GF-D8 (cell line): ENCODE results near the gene GMPPA.

Experiments used
- DNase-seq: peaks from one replicate; lab custom pipeline; 2025; lab: John Stamatoyannopoulos, UW

GMPPA gene

DNA sequence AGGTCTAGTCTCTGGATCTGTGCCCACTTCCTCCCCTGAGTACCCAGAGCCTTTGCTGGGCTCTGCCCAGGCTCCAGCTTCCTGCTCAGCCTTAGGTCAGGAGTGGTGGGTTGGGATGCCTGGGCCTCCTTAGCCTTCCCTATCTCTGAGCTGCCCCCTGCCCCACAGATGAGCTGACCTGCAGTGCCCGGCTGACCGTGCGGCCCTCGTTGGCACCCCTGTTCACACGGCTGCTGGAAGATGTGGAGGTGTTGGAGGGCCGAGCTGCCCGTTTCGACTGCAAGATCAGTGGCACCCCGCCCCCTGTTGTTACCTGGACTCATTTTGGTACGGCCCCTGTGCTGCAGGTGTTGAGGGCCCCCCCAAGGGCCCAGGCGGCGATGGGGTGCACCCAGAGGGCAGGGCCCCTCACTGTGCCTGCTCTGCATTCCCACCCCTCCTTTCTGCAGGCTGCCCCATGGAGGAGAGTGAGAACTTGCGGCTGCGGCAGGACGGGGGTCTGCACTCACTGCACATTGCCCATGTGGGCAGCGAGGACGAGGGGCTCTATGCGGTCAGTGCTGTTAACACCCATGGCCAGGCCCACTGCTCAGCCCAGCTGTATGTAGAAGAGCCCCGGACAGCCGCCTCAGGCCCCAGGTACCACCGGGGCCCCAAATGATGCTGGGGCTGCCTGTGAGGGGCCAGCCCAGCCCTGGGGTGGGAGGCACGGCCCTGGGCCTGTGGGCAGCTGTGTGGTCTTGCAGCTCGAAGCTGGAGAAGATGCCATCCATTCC is 30.1 kb upstream of the GMPPA start:
- no peak for DNase-seq

DNA sequence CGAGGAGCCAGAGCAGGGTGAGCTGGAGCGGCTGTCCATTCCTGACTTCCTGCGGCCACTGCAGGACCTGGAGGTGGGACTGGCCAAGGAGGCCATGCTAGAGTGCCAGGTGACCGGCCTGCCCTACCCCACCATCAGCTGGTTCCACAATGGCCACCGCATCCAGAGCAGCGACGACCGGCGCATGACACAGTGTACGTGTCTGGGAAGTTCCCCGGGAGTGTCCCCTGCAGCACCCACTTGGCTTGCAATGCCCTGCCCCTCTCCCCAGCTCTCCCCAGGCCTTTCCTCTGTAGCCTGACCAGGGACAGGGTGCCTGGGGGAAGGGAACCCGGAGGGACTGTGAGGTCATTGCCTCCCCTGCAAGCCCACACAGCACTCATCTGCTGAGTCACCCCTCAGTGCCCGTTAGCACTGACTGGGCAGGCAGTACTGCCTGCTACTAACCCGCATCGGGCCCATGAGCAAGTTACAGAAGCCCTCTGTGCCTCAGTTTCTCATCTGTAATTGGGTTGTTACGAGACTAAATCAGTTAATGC is 29.4 kb upstream of the GMPPA start:
- DNase-seq = no peak

DNA sequence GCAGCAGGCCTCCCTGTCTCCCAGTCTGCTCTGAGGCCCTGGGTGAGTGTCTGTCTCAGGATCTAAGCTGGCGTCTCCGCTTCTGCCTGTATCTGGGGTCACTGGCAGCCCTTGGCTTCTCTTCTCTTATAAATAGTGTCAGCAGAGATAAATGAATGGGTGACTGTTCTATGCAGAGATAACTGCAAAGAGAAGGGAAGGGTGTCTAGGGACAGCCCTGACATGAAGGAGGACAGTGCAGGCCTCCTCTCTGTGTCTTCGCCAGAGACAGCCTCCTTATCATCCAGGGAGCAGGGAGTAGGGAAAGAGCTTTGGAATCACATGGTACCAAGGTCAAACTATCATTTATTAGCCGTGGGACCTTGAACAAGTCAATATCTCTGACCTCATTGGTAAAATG is 28.3 kb upstream of the GMPPA start:
- DNase-seq = no peak

DNA sequence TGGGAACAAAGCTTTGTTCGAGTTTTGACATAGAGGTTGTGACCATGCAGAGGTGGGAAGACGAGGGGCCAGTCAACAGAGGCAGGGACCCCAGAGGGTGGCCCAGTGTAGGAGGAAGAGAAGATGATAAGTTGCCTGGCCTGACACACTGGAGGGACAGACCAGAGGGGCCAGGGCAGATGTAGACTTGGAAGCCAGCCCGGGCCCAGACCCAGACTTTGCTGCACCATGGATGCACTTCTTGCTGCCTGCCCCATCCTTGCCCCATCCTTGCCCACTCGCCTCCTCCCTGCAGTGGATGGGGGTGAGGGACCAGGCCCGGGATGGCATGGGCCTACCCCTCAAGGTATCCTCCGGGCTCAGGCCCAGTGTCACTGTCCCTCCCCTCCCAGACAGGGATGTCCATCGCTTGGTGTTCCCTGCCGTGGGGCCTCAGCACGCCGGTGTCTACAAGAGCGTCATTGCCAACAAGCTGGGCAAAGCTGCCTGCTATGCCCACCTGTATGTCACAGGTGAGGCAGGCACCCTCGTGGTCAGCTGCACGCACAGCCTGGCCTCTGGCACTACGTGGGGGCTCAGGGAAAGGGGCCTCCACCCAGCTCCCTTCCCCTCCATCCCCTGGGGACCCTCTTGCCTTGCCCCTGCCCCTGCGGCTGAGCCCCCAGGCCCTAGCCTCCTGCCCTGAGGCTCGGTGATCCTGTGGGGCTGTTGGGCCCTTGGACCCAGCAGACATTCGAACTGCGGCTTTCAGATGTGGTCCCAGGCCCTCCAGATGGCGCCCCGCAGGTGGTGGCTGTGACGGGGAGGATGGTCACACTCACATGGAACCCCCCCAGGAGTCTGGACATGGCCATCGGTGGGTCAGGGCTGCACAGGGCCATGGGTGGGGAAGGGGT is 27.0 kb upstream of the GMPPA start:
- no peak for DNase-seq

DNA sequence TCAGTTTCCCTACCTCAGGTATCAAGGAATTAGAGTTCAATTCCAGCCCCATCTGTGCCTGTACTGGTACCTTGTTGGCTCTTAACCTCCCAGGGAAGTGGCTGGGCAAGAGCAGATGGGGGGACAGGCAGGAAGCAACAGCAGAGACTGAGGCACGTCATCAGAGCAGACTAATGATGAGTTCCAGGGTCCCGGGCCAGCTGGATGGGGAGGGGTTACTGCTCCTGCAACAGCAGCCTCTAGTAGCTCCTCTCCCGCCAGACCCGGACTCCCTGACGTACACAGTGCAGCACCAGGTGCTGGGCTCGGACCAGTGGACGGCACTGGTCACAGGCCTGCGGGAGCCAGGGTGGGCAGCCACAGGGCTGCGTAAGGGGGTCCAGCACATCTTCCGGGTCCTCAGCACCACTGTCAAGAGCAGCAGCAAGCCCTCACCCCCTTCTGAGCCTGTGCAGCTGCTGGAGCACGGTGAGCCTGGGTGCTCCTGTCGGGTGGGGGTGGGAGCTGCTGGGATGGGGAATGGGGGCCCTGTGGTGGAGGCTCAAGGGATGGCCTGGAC is 26.0 kb upstream of the GMPPA start:
- no peak for DNase-seq

DNA sequence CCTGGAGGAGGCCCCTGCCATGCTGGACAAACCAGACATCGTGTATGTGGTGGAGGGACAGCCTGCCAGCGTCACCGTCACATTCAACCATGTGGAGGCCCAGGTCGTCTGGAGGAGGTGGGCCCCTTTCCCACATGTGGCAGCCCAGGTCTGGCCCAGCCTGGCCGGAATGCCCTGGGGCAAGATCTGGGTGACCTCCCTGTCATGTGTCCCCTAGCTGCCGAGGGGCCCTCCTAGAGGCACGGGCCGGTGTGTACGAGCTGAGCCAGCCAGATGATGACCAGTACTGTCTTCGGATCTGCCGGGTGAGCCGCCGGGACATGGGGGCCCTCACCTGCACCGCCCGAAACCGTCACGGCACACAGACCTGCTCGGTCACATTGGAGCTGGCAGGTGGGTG is 25.2 kb upstream of the GMPPA start:
- no peak for DNase-seq

DNA sequence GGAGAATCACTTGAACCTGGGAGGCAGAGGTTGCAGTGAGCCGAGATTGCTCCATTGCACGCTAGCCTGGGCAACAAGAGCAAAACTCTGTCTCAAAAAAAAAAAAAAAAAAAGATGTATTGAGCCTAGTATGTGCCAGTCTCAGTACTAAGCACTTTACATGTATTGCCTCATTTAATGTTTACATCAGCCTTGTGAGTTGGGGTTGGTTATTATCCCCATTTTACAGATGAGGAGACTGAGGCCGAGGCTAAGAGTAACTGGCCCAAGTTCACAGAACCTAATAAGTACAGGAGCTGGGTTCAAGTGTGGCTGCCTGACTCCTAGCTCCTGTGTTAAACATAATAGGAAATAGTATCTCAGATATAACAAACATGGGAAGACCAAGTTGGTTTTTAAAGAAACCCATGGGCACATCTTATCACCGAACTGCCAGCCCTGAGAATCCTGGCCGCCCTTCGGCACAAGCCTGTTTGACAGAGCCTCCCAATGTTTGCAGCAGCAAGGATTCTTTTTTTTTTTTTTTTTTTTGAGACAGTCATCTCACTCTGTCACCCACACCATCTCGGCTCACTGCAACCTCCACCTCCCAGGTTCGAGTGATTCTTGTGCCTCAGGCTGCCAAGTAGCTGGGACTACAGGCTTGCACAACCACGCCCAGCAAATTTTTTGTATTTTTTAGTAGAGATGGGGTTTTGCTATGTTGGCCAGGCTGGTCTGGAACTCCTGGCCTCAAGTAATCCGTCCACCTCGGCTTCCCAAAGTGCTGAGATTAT is 24.2 kb upstream of the GMPPA start:
- DNase-seq = no peak

DNA sequence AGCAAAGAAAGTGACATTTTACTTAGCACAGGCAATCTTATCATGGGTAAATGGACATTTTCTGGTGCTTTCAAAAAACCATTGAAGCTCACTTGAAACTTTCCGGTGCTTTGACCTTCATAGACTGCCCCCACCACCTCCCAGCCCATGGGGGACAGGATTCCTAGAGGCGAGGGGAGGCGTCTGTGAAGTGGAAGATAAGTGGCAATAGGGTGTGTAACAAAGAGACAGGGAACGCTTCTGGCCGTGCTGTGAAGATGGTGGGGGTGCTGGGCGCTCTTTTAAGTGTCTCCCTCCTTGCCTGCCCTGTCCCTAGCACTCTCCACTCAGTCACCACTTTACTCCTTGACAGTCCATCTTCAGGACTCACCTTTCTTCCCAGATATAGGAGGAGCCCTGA is 23.4 kb upstream of the GMPPA start:
- no peak for DNase-seq

DNA sequence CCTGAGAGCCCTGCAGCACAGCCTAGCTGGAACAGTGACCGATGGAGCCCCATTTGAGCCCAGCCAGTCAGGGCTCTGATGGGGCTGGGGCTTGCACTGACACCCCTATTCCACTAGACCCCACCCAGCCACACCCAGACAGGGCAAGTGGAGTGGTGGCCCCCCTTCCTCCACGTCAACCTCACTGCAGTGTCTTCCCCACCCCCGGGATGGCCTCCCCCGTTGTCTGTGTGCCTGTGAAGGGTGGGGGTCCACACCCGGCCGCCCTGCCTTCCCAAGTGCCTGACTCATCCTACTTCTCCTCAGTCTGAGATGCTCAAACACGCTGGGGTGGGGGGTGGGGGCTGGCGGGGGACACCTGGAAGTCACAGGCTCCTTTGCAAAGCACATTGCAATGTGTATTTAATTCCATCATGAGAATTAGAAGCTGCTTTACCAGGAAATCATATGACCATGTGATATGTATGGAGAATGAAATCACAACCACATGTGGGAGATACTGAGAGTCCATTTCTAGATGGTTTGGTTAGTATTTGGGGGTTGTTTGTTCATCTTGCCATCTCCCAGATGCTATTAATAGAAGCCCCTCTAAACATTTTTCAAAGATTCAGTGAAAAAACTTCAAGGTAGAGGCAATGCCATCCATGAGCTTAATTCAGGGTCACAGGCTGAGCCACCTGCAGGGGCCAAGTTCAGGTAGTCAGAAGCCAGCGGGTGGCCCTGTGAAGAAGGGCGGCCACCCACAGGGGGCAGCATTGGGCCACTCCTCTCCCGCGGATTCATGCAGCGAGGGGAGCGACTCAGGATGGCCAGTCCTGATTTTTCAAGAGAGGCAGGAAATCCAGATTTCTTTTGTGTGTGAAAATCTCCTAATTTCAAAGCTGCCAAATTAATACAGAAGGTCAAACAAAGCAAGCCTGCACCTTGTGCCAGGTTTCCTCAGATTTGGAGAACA is 22.7 kb upstream of the GMPPA start:
- no peak for DNase-seq

DNA sequence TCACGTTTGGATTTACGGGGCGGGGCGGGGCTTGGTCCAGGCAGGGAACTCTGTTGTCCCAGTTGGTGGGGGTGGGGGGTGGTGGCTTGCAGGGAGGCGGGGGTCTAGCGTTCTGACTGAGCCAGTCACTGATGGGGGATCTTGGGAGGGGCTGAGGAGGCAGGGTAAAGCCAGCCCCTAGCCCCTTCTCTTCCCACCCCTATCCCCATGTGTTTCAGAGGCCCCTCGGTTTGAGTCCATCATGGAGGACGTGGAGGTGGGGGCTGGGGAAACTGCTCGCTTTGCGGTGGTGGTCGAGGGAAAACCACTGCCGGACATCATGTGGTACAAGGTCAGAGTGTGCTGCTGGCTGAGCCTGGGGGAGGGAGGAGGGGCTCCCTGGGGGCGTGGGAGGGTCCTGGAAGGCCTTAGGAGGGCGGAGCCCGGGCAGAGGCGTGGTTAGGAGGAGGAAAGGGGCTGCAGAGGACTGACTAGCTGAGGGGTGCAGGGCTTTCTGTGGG is 22.0 kb upstream of the GMPPA start:
- no peak for DNase-seq

DNA sequence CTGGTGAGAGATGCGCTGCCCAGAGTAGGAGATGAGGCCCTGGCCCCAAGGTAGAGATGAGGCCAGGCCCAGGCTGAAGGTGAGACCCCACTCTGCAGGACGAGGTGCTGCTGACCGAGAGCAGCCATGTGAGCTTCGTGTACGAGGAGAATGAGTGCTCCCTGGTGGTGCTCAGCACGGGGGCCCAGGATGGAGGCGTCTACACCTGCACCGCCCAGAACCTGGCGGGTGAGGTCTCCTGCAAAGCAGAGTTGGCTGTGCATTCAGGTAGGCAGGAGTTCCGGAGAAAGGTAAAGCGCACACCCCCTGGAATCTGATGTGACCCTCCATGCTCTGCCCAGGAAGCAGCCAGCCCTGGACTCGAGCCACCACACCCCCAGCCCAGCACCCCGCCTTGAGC is 21.5 kb upstream of the GMPPA start:
- no peak for DNase-seq

DNA sequence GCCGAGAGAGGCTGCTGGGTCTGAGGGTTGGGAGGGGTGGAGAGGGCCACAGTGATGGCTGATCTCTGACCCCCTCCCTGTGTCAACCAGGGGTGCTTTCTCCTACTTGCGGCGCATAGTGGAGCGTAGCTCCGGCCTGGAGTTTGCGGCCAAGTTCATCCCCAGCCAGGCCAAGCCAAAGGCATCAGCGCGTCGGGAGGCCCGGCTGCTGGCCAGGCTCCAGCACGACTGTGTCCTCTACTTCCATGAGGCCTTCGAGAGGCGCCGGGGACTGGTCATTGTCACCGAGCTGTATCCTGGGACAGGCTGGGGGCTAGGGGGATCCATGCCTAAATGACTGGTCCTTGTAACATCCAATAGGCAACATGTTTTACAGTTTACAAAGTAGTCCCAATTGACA is 20.9 kb upstream of the GMPPA start:
- DNase-seq = no peak

DNA sequence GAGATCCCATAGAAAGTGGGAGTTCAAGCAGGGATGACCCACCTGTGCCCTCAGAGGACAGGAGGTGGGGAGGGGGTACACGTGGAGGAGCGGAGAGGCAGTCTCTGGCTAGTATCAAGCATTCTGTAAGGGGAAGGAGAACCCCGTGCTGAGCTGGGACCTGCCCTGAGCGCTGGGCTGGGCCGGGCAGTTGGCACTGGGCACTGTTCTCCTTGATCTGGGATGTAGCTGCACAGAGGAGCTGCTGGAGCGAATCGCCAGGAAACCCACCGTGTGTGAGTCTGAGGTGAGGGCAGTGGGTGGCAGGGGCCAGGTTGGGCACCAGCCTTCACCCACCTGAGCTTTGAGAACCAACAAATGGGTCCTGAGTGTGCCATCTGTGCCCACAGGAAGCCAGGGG is 19.8 kb upstream of the GMPPA start:
- DNase-seq = no peak

DNA sequence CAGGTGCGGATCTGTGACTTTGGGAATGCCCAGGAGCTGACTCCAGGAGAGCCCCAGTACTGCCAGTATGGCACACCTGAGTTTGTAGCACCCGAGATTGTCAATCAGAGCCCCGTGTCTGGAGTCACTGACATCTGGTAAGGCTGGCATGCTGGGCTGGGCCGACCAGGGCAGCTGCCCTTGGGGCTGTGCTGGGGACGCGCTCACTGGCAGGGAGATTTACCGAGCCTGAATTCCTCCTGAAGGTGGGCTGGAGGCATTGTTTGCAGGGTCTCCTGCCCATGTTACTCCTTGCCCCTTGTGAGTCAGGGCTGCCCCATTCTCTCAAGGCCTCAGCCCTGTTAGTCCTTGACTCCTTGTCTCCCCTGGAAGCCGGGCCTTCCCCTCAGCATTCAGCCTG is 18.7 kb upstream of the GMPPA start:
- DNase-seq = no peak

DNA sequence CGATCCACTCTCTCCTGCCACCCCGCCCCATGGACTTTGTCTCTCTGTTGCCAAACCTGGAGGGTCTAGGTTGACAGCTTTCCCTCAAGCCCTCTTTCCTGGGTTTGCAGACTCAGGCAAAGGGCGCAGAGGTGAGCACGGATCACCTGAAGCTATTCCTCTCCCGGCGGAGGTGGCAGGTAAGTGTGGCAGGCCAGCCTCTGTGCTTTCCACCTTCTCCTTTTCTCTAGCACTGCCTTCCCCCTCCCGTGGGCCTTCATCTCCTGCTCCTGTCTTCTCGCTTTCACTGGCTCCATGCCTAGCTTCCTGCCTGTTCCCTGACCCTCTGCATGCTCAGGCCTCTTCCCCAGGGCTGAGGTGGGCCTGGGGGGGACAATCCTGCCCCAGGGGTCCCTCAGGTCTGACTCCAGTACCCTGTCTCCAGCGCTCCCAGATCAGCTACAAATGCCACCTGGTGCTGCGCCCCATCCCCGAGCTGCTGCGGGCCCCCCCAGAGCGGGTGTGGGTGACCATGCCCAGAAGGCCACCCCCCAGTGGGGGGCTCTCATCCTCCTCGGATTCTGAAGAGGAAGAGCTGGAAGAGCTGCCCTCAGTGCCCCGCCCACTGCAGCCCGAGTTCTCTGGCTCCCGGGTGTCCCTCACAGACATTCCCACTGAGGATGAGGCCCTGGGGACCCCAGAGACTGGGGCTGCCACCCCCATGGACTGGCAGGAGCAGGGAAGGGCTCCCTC is 15.9 kb upstream of the GMPPA start:
- no peak for DNase-seq

DNA sequence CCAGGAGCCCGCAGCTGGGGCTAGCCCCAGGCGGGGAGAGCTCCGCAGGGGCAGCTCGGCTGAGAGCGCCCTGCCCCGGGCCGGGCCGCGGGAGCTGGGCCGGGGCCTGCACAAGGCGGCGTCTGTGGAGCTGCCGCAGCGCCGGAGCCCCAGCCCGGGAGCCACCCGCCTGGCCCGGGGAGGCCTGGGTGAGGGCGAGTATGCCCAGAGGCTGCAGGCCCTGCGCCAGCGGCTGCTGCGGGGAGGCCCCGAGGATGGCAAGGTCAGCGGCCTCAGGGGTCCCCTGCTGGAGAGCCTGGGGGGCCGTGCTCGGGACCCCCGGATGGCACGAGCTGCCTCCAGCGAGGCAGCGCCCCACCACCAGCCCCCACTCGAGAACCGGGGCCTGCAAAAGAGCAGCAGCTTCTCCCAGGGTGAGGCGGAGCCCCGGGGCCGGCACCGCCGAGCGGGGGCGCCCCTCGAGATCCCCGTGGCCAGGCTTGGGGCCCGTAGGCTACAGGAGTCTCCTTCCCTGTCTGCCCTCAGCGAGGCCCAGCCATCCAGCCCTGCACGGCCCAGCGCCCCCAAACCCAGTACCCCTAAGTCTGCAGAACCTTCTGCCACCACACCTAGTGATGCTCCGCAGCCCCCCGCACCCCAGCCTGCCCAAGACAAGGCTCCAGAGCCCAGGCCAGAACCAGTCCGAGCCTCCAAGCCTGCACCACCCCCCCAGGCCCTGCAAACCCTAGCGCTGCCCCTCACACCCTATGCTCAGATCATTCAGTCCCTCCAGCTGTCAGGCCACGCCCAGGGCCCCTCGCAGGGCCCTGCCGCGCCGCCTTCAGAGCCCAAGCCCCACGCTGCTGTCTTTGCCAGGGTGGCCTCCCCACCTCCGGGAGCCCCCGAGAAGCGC is 15.0 kb upstream of the GMPPA start:
- DNase-seq = no peak

DNA sequence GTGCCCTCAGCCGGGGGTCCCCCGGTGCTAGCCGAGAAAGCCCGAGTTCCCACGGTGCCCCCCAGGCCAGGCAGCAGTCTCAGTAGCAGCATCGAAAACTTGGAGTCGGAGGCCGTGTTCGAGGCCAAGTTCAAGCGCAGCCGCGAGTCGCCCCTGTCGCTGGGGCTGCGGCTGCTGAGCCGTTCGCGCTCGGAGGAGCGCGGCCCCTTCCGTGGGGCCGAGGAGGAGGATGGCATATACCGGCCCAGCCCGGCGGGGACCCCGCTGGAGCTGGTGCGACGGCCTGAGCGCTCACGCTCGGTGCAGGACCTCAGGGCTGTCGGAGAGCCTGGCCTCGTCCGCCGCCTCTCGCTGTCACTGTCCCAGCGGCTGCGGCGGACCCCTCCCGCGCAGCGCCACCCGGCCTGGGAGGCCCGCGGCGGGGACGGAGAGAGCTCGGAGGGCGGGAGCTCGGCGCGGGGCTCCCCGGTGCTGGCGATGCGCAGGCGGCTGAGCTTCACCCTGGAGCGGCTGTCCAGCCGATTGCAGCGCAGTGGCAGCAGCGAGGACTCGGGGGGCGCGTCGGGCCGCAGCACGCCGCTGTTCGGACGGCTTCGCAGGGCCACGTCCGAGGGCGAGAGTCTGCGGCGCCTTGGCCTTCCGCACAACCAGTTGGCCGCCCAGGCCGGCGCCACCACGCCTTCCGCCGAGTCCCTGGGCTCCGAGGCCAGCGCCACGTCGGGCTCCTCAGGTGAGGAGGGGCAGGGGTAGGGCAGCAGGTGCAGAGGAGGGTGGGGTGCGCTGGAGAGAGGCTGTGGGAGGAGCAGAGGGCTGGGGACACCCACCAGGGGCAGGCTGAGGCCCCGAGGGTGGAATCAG is 14.1 kb upstream of the GMPPA start:
- DNase-seq = no peak

DNA sequence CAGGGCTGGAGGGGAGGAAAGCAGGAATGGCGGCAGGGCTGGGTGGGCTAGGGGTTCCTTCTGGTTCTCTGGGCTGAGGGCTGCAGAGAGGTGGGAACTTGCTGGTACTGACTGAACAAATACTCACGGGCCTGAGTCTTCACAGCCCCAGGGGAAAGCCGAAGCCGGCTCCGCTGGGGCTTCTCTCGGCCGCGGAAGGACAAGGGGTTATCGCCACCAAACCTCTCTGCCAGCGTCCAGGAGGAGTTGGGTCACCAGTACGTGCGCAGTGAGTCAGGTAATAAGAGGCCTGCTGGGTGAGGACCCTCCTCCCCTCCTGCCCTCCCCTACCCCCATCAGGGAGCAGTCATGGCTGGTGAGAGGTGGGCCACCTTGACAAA is 13.5 kb upstream of the GMPPA start:
- no peak for DNase-seq
